Astrocyte (in vitro differentiated cells and primary cell): ENCODE measurements around the gene EVX1. TPM values are rescaled to one million over a fixed set of nuclear protein-coding genes. Genes with fewer than 3 reads are reported as not detected.

Experiments
- DNase-seq: peaks from one replicate; pipeline ENCODE4 v3.0.0-alpha.2; 2010; ENCODE audit warnings: low read depth
- FAIRE-seq: peaks from 2 replicates; lab custom pipeline; 2011; peaks lifted over from hg19 to GRCh38; lab: Jason Lieb, UNC
- H2AFZ ChIP-seq: 2 replicates; pipeline ENCODE4 v1.6.0; 2012; ENCODE audit warnings: low read depth, low read length, inconsistent platforms
- H3K27ac ChIP-seq: 2 replicates; pipeline ENCODE4 v1.5.1; 2011; ENCODE audit warnings: low read depth, low read length, inconsistent platforms
- H3K27me3 ChIP-seq: 2 replicates; pipeline ENCODE4 v1.6.0; 2011; ENCODE audit warnings: low read length, inconsistent platforms; ENCODE audit not compliant: insufficient read depth
- H3K36me3 ChIP-seq: 2 replicates; pipeline ENCODE4 v1.5.1; 2011; ENCODE audit warnings: low read length, inconsistent platforms; ENCODE audit not compliant: insufficient read depth
- H3K4me1 ChIP-seq: 2 replicates; pipeline ENCODE4 v1.5.1; 2011; ENCODE audit warnings: low read length, inconsistent platforms; ENCODE audit not compliant: insufficient read depth
- H3K4me2 ChIP-seq: 2 replicates; pipeline ENCODE4 v1.6.0; 2012; ENCODE audit warnings: low read length, inconsistent platforms
- H3K4me3 ChIP-seq: 2 replicates; pipeline ENCODE4 v1.5.1; 2011; ENCODE audit warnings: low read depth, mild to moderate bottlenecking, low read length, inconsistent platforms; ENCODE audit not compliant: insufficient read depth
- H3K79me2 ChIP-seq: 2 replicates; pipeline ENCODE4 v1.6.0; 2012; ENCODE audit warnings: mild to moderate bottlenecking, low read length, inconsistent platforms; ENCODE audit not compliant: insufficient read depth
- H3K9ac ChIP-seq: 2 replicates; pipeline ENCODE4 v1.6.0; 2012; ENCODE audit warnings: mild to moderate bottlenecking, low read length, inconsistent platforms
- H3K9me3 ChIP-seq: 2 replicates; pipeline ENCODE4 v1.5.1; 2012; ENCODE audit warnings: low read depth, mild to moderate bottlenecking, low read length, inconsistent platforms; ENCODE audit not compliant: insufficient read depth
- H4K20me1 ChIP-seq: 2 replicates; pipeline ENCODE4 v1.6.0; 2012; ENCODE audit warnings: low read length, inconsistent platforms; ENCODE audit not compliant: insufficient read depth
- H3K27ac Mint-ChIP-seq: one replicate; pipeline ENCODE4 v1.8.0; 2021; ENCODE audit warnings: mild to moderate bottlenecking, mixed read lengths; ENCODE audit not compliant: unreplicated experiment
- H3K27me3 Mint-ChIP-seq: one replicate; pipeline ENCODE4 v1.8.0; 2021; ENCODE audit warnings: low read depth, mixed read lengths; ENCODE audit not compliant: unreplicated experiment
- H3K36me3 Mint-ChIP-seq: one replicate; pipeline ENCODE4 v1.8.0; 2021; ENCODE audit warnings: low read depth, mixed read lengths; ENCODE audit not compliant: unreplicated experiment
- H3K4me1 Mint-ChIP-seq: one replicate; pipeline ENCODE4 v1.8.0; 2021; ENCODE audit warnings: low read depth, mixed read lengths; ENCODE audit not compliant: unreplicated experiment
- H3K4me3 Mint-ChIP-seq: one replicate; pipeline ENCODE4 v1.8.0; 2021; ENCODE audit warnings: mild to moderate bottlenecking, moderate library complexity, mixed read lengths; ENCODE audit not compliant: unreplicated experiment
- H3K9me3 Mint-ChIP-seq: one replicate; pipeline ENCODE4 v1.8.0; 2021; ENCODE audit warnings: mild to moderate bottlenecking, mixed read lengths; ENCODE audit not compliant: unreplicated experiment
- CTCF ChIP-seq: IDR thresholded peaks from 2 replicates; pipeline ENCODE4 v1.5.1; 2011; ENCODE audit warnings: low read depth, mild to moderate bottlenecking, inconsistent platforms, low read length, moderate library complexity; ENCODE audit not compliant: insufficient read depth
- EZH2 ChIP-seq: IDR thresholded peaks from 2 replicates; pipeline ENCODE4 v1.6.1; 2012; ENCODE audit warnings: mild to moderate bottlenecking, low read length, inconsistent platforms; ENCODE audit not compliant: insufficient read depth
- total RNA-seq: library from RNA; stranded (reverse); gene quantifications from 2 replicates; pipeline ENCODE4 v1.2.1, GENCODE V29; 2021

EVX1 gene
- total RNA-seq, 1 donor from 2014 or later = not detected

DNA sequence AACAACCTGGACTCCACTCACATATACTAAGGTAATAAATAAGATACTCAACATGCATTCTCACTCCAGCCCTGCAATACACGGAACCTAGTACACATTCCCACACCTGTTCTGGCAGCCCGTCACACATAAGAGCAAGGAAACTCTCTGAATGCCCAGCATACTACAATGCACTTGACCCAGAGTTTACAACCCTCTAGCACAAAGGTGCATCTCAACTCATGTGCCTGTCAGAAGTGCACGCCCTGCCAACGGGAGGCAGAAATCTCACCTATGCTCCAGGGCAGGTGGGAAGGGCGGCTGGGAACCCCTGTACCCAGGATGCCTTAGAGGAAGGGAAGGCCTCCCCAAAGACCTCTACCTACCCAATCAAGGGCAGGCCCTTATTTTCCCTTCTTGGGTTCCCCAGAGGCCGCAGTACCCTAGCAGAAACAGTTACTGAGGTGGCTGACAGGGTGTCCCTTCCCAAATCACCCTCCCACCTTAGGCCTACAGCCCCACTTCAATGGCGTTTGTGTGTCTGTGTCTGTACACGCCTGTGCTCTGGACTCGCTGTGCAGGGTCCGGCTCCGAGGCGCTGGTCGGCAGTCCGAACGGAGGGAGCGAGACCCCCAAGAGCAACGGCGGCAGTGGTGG lies 2.0 kb downstream of the EVX1 start:
- H3K36me3 Mint-ChIP-seq = peaks cover 5% of the 10 kb centered on the region
- Histone ChIP-seq H3K27ac (no peak overlapping the region), H3K36me3 (no peaks in the 10 kb centered on the region), H3K79me2 (no peaks in the 10 kb centered on the region), H3K9me3 (peaks cover 11% of the 10 kb centered on the region), H3K9ac (no peak overlapping the region), H2AFZ (no peak overlapping the region), H3K4me3 (no peak overlapping the region), H3K27me3 (peaks cover 94% of the 10 kb centered on the region), H4K20me1 (peaks cover 4% of the 10 kb centered on the region), H3K4me2 (no peak overlapping the region), H3K4me1 (no peaks in the 10 kb centered on the region)
- no peak for TF ChIP-seq EZH2
- no peak overlapping the region for H3K4me3 Mint-ChIP-seq
- no peak for DNase-seq
- H3K4me1 Mint-ChIP-seq = peaks cover 3% of the 10 kb centered on the region
- no peak for FAIRE-seq
- H3K27ac Mint-ChIP-seq = peak overlapping the region; percentile 23
- H3K9me3 Mint-ChIP-seq = peaks cover 15% of the 10 kb centered on the region
- H3K27me3 Mint-ChIP-seq = peaks cover 90% of the 10 kb centered on the region

GRCh38 chr7:27245124-27245797 lies 2.7 kb downstream of the EVX1 start:
- no peak overlapping the region for H2AFZ ChIP-seq
- Mint-ChIP-seq H3K36me3 (peaks cover 6% of the 10 kb centered on the region), H3K27me3 (peaks cover 91% of the 10 kb centered on the region), H3K9me3 (peaks cover 14% of the 10 kb centered on the region), H3K27ac (no peak overlapping the region), H3K4me3 (no peak overlapping the region), H3K4me1 (peaks cover 3% of the 10 kb centered on the region)
- H3K4me1 ChIP-seq = no peaks in the 10 kb centered on the region
- H3K9ac ChIP-seq = no peak overlapping the region
- no peak for DNase-seq
- H3K4me2 ChIP-seq = no peak overlapping the region
- no peak overlapping the region for H3K4me3 ChIP-seq
- peaks cover 11% of the 10 kb centered on the region for H3K9me3 ChIP-seq
- FAIRE-seq = no peak
- no peak overlapping the region for H3K27ac ChIP-seq
- peaks cover 94% of the 10 kb centered on the region for H3K27me3 ChIP-seq
- H3K36me3 ChIP-seq = no peaks in the 10 kb centered on the region
- no peaks in the 10 kb centered on the region for H3K79me2 ChIP-seq
- peaks cover 5% of the 10 kb centered on the region for H4K20me1 ChIP-seq
- no peak for TF ChIP-seq EZH2
- TF ChIP-seq CTCF = no peak

DNA sequence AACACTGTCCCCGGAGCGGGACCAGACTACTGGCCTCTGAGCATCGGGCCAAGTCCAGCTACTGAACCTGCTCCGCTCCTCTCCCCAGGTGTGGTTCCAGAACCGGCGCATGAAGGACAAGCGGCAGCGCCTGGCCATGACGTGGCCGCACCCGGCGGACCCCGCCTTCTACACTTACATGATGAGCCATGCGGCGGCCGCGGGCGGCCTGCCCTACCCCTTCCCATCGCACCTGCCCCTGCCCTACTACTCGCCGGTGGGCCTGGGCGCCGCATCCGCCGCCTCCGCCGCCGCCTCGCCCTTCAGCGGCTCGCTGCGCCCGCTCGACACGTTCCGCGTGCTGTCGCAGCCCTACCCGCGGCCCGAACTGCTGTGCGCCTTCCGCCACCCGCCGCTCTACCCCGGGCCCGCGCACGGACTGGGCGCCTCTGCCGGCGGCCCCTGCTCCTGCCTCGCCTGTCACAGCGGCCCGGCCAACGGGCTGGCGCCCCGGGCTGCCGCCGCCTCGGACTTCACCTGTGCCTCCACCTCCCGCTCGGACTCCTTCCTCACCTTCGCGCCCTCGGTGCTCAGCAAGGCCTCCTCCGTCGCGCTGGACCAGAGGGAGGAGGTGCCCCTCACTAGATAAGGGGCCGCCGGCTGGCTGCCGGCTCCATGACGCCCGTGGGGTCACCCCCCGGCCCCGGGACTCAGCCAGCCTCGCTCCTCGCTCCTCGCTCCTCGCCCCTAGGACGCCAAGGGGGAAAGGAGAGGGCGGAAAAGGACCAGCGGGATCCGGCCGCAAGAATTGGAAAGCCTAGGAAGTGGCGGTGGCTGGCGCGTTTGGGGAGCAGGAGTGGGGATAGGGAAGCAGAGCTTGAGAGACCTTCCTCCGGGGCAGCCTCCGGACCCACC lies 3.4 kb downstream of the EVX1 start:
- DNase-seq (no peak), FAIRE-seq (no peak)
- peaks cover 3% of the 10 kb centered on the region for H3K4me1 Mint-ChIP-seq
- H3K27ac Mint-ChIP-seq = no peak overlapping the region
- peaks cover 8% of the 10 kb centered on the region for H3K9me3 Mint-ChIP-seq
- no peak overlapping the region for H3K9ac ChIP-seq
- no peak overlapping the region for H3K4me3 ChIP-seq
- H3K9me3 ChIP-seq = peaks cover 12% of the 10 kb centered on the region
- peaks cover 10% of the 10 kb centered on the region for H4K20me1 ChIP-seq
- H3K4me3 Mint-ChIP-seq = no peak overlapping the region
- no peaks in the 10 kb centered on the region for H3K79me2 ChIP-seq
- H3K36me3 Mint-ChIP-seq = peaks cover 6% of the 10 kb centered on the region
- H2AFZ ChIP-seq = no peak overlapping the region
- H3K27me3 Mint-ChIP-seq = peaks cover 91% of the 10 kb centered on the region
- peaks cover 94% of the 10 kb centered on the region for H3K27me3 ChIP-seq
- H3K36me3 ChIP-seq = no peaks in the 10 kb centered on the region
- no peak overlapping the region for H3K27ac ChIP-seq
- no peak overlapping the region for H3K4me2 ChIP-seq
- TF ChIP-seq CTCF (no peak), EZH2 (peak; percentile 91)
- H3K4me1 ChIP-seq = no peaks in the 10 kb centered on the region
